Upper lobe of left lung (tissue), 4 donors: Measurements from ENCODE around the gene CCDC85B.

Experiments used
- POLR2A ChIP-seq, 4 donors: fragments of 450-650 bp; IDR thresholded peaks; one replicate each; pipeline ENCODE4 v1.5.1; 2016 to 2017; ENCODE audit warnings: antibody characterized with exemption in 4 of 4, mild to moderate bottlenecking in 2 of 4
- POLR2AphosphoS5 ChIP-seq, 2 donors: sonication (generic); formaldehyde crosslinking; IDR thresholded peaks; one replicate each; pipeline ENCODE4 v1.5.1; 2017; ENCODE audit warnings: antibody characterized with exemption in 2 of 2
- TF ChIP-seq, protein P1 (sequence below), 6 experiments: fragments of 450-650 bp in 4 of 6; fragments of 200-600 bp in 2 of 6; sonication (generic) in 2 of 6; IDR thresholded peaks; one replicate each; pipeline ENCODE4 v1.5.1; 2016 to 2019; ENCODE audit warnings: antibody characterized with exemption in 6 of 6

DNA sequence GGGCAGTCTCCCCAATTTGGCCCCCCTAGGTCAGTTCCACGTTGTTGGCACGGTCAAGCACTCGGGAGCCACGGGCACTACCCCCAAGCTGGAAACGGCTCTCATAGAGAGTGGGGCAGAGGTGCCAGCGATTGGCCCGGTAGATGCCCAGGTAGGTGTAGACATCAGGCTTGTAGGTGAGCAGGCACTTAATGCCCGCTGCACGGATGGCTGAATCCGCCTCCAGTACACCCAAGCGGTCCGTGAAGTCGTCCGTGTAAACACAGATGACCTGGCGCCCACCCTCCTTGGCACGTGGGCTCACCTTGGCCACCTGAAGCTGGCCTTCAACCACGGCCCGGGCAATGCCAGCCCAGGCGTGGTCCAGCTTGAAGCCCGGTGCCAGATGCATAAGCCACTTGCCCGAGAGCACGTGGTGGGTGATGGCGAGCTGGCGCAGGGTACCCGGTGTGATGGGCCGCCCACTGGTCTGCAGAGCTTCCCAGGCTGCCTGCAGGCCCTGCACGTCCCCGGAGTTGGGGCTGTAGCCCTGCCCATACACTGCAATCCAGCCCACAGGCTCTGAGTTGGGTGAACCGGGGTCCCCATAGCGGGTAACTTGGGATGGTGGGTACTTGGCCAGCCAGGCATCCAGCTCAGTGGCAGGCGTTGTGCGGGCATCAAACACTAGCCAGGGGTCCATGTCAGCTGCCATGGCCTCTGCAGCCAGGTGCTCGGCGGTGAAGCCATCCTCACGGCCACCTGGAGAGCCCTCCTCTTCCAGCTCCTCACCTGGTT lies 27.1 kb downstream of the CCDC85B start:
- TF ChIP-seq, protein P1, sequence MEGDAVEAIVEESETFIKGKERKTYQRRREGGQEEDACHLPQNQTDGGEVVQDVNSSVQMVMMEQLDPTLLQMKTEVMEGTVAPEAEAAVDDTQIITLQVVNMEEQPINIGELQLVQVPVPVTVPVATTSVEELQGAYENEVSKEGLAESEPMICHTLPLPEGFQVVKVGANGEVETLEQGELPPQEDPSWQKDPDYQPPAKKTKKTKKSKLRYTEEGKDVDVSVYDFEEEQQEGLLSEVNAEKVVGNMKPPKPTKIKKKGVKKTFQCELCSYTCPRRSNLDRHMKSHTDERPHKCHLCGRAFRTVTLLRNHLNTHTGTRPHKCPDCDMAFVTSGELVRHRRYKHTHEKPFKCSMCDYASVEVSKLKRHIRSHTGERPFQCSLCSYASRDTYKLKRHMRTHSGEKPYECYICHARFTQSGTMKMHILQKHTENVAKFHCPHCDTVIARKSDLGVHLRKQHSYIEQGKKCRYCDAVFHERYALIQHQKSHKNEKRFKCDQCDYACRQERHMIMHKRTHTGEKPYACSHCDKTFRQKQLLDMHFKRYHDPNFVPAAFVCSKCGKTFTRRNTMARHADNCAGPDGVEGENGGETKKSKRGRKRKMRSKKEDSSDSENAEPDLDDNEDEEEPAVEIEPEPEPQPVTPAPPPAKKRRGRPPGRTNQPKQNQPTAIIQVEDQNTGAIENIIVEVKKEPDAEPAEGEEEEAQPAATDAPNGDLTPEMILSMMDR (IDR thresholded peaks at IDR 0.05): no peak
- TF ChIP-seq POLR2A (IDR thresholded peaks at IDR 0.05) (no peak), POLR2AphosphoS5 (IDR thresholded peaks at IDR 0.05) (no peak)
